HCT116 (cell line): ENCODE data around the gene SHH. TPM values are rescaled to one million over a fixed set of nuclear protein-coding genes. Genes with fewer than 3 reads are reported as not detected.

ENCODE experiments used
- ATAC-seq: fragments of 200-7000 bp; cut with Tn5 transposase; 2 replicates; pipeline ENCODE4 v1.9.1; 2020; ENCODE audit warnings: mild to moderate bottlenecking, moderate library complexity
- BruUV-seq: library from RNA; stranded (reverse); fragments of 400-500 nt; replicated peaks from 2 replicates; lab custom pipeline; 2021; lab: Mats Ljungman, UMichigan
- CTCF ChIA-PET: fragments of 300-600 bp; sonication (Branson Sonifier 250); formaldehyde crosslinking; loops from one replicate; lab custom pipeline; 2021; ENCODE audit warnings: antibody characterized with exemption; lab: Charles Lee
- POLR2A ChIA-PET: fragments of 300-600, 350-600 bp; sonication (Branson Sonifier 250); formaldehyde crosslinking; loops from one replicate; lab custom pipeline; 2021; ENCODE audit warnings: antibody characterized with exemption; lab: Charles Lee
- RAD21 ChIA-PET, 2 experiments: fragments of 300-600 bp; sonication (Branson Sonifier 250); formaldehyde crosslinking; loops; one replicate each; lab custom pipeline; 2023; ENCODE audit warnings: low total read pairs in 2 of 2; ENCODE audit not compliant: uncharacterized antibody in 2 of 2, unreplicated experiment in 2 of 2, low non-redundant PET in 1 of 2; lab: Charles Lee
- DNase-seq: peaks from one replicate; pipeline ENCODE4 v3.0.0-alpha.2; 2010; ENCODE audit warnings: low read depth, low spot score
- H2AFZ ChIP-seq: fragments of 200-600 bp; shearing (Covaris generic), sonication (generic); 2 replicates; pipeline ENCODE4 v1.6.1; 2017; ENCODE audit warnings: low read depth, mixed run types, mixed read lengths, antibody characterized with exemption, low read length; ENCODE audit not compliant: poor library complexity, severe bottlenecking
- H3K27ac ChIP-seq: 2 replicates; pipeline ENCODE4 v1.5.1; 2012; ENCODE audit warnings: low read depth, low read length
- H3K27me3 ChIP-seq: fragments of 200-600 bp; sonication (generic); 2 replicates; pipeline ENCODE4 v1.6.1; 2016; ENCODE audit warnings: mixed run types, low read length, mixed read lengths; ENCODE audit not compliant: insufficient read depth
- H3K36me3 ChIP-seq, 2 experiments: fragments of 200-500 bp in 1 of 2; fragments of 200-600 bp in 1 of 2; sonication (Bioruptor generic) in 1 of 2; sonication (generic) in 1 of 2; 2 replicates each; pipeline versions ENCODE4 v1.5.1 to v1.6.1; 2014 to 2016; ENCODE audit warnings: low read length in 2 of 2, inconsistent platforms in 1 of 2, mixed read lengths in 1 of 2, mixed run types in 1 of 2; ENCODE audit not compliant: insufficient read depth in 2 of 2, control insufficient read depth in 1 of 2
- H3K4me1 ChIP-seq, 2 experiments: fragments of 200-600 bp in 1 of 2; sonication (generic) in 1 of 2; 2 replicates each; pipeline versions ENCODE4 v1.5.1 to v1.6.1; 2012 to 2017; ENCODE audit warnings: low read length in 2 of 2, inconsistent platforms in 1 of 2, mild to moderate bottlenecking in 1 of 2, mixed read lengths in 1 of 2, mixed run types in 1 of 2, moderate library complexity in 1 of 2; ENCODE audit not compliant: insufficient read depth in 2 of 2, control insufficient read depth in 1 of 2
- H3K4me2 ChIP-seq: fragments of 200-600 bp; sonication (generic); 2 replicates; pipeline ENCODE4 v1.6.1; 2017; ENCODE audit warnings: mixed run types, low read length, mixed read lengths
- H3K4me3 ChIP-seq, 2 experiments: fragments of 200-600 bp in 1 of 2; sonication (generic) in 1 of 2; replicated peaks in 1 of 2; 2 replicates each; pipeline ENCODE4 v1.5.1; 2011 to 2016; ENCODE audit warnings: low read length in 2 of 2, control low read depth in 1 of 2, low read depth in 1 of 2, mild to moderate bottlenecking in 1 of 2, mixed read lengths in 1 of 2, mixed run types in 1 of 2
- H3K79me2 ChIP-seq: fragments of 200-600 bp; sonication (generic); 2 replicates; pipeline ENCODE4 v1.6.1; 2017; ENCODE audit warnings: mild to moderate bottlenecking, mixed run types, low read length, moderate library complexity, mixed read lengths; ENCODE audit not compliant: insufficient read depth
- H3K9ac ChIP-seq: fragments of 200-600 bp; sonication (generic); 2 replicates; pipeline ENCODE4 v1.6.1; 2016; ENCODE audit warnings: low read length, mixed read lengths
- H3K9me2 ChIP-seq: fragments of 200-600 bp; sonication (generic), shearing (Covaris generic); 2 replicates; pipeline ENCODE4 v1.6.1; 2017; ENCODE audit warnings: mixed run types, mild to moderate bottlenecking, moderate library complexity; ENCODE audit not compliant: insufficient read depth
- H3K9me3 ChIP-seq, 2 experiments: fragments of 200-500 bp in 1 of 2; fragments of 200-600 bp in 1 of 2; sonication (Bioruptor generic) in 1 of 2; sonication (generic) in 1 of 2; 2 replicates each; pipeline ENCODE4 v1.6.1; 2014 to 2017; ENCODE audit warnings: low read length in 2 of 2, mixed read lengths in 2 of 2, inconsistent platforms in 1 of 2, low read depth in 1 of 2, mild to moderate bottlenecking in 1 of 2, mixed run types in 1 of 2, moderate library complexity in 1 of 2; ENCODE audit not compliant: control insufficient read depth in 1 of 2, insufficient read depth in 1 of 2
- H4K20me1 ChIP-seq: fragments of 200-600 bp; sonication (generic), shearing (Covaris generic); 2 replicates; pipeline ENCODE4 v1.6.1; 2017; ENCODE audit warnings: mixed run types, mild to moderate bottlenecking, moderate library complexity; ENCODE audit not compliant: insufficient read depth
- ATF3 ChIP-seq: IDR thresholded peaks from 2 replicates; pipeline ENCODE4 v1.6.1; 2012
- CBX3 ChIP-seq: IDR thresholded peaks from 2 replicates; pipeline ENCODE4 v1.6.1; 2012; ENCODE audit warnings: low read depth
- CEBPB ChIP-seq: IDR thresholded peaks from 2 replicates; pipeline ENCODE4 v1.6.1; 2012; ENCODE audit warnings: low read depth
- CTCF ChIP-seq, 3 experiments: fragments of 200-600 bp in 1 of 3; sonication (generic) in 1 of 3; IDR thresholded peaks in 2 of 3; conservative IDR thresholded peaks in 1 of 3; 2 replicates each; pipeline ENCODE4 v1.5.1; 2012 to 2017; ENCODE audit warnings: low read depth in 2 of 3, low read length in 2 of 3, antibody characterized with exemption in 1 of 3, borderline replicate concordance in 1 of 3, control low read depth in 1 of 3, mild to moderate bottlenecking in 1 of 3, mixed read lengths in 1 of 3, mixed run types in 1 of 3, moderate library complexity in 1 of 3; ENCODE audit not compliant: insufficient read depth in 1 of 3
- EGR1 ChIP-seq: IDR thresholded peaks from 2 replicates; pipeline ENCODE4 v1.6.1; 2012; ENCODE audit warnings: low read depth
- EZH2 ChIP-seq: fragments of 200-600 bp; sonication (generic); IDR thresholded peaks from 2 replicates; pipeline ENCODE4 v1.6.1; 2017; ENCODE audit warnings: antibody characterized with exemption, mixed run types
- FOSL1 ChIP-seq: IDR thresholded peaks from 2 replicates; pipeline ENCODE4 v1.6.1; 2012; ENCODE audit warnings: low read depth
- JUND ChIP-seq: IDR thresholded peaks from 2 replicates; pipeline ENCODE4 v1.6.1; 2012
- MAX ChIP-seq: IDR thresholded peaks from 2 replicates; pipeline ENCODE4 v1.6.1; 2012
- POLR2AphosphoS5 ChIP-seq: IDR thresholded peaks from 2 replicates; pipeline ENCODE4 v1.6.1; 2011; ENCODE audit warnings: mild to moderate bottlenecking, low read depth, low read length, moderate library complexity
- RAD21 ChIP-seq: IDR thresholded peaks from 2 replicates; pipeline ENCODE4 v1.6.1; 2012; ENCODE audit warnings: low read depth, mild to moderate bottlenecking
- REST ChIP-seq: IDR thresholded peaks from 2 replicates; pipeline ENCODE4 v1.6.1; 2012; ENCODE audit warnings: low read depth
- SRF ChIP-seq: IDR thresholded peaks from 2 replicates; pipeline ENCODE4 v1.6.1; 2012; ENCODE audit warnings: low read depth
- TCF7L2 ChIP-seq: IDR thresholded peaks from 2 replicates; pipeline ENCODE4 v1.7.0; 2011; ENCODE audit warnings: borderline replicate concordance, inconsistent platforms; ENCODE audit not compliant: insufficient read depth, insufficient read length; ENCODE audit errors: extremely low read depth
- YY1 ChIP-seq: IDR thresholded peaks from 2 replicates; pipeline ENCODE4 v1.6.1; 2011; ENCODE audit warnings: low read length, low read depth, moderate library complexity, mild to moderate bottlenecking; ENCODE audit not compliant: insufficient replicate concordance; ENCODE audit errors: extremely low read depth
- ZBTB33 ChIP-seq: IDR thresholded peaks from 2 replicates; pipeline ENCODE4 v1.6.1; 2011; ENCODE audit warnings: mild to moderate bottlenecking, low read length, moderate library complexity; ENCODE audit not compliant: insufficient replicate concordance; ENCODE audit errors: extremely low read depth
- ZFX ChIP-seq: fragments of 450-650 bp; IDR thresholded peaks from 2 replicates; pipeline ENCODE4 v1.6.1; 2017
- ZNF274 ChIP-seq: fragments of 200-500 bp; sonication (Bioruptor generic); IDR thresholded peaks from 2 replicates; pipeline ENCODE4 v1.6.1; 2014; ENCODE audit warnings: mild to moderate bottlenecking, low read depth, low read length, inconsistent platforms
- intact Hi-C: fragments of 100-400 bp; cut with micrococcal nuclease; formaldehyde crosslinking; loops from 2 replicates; pipeline ENCODE4 v1.10.0; 2022
- total RNA-seq: library from RNA; stranded (reverse); gene quantifications from one replicate; pipeline ENCODE4 v1.2.1, GENCODE V29; 2021; ENCODE audit not compliant: unreplicated experiment

Gene SHH
- total RNA-seq, 1 experiment from 2014 or later, result 0.32 TPM

- DNase-seq, result no peak
- H3K27me3 ChIP-seq, result peaks cover 24% of the 10 kb centered on the region
- no peak for TF ChIP-seq EGR1
- TF ChIP-seq FOSL1, result no peak
- no peak for TF ChIP-seq RAD21
- TF ChIP-seq REST, result no peak
- TF ChIP-seq ZFX, result no peak
- TF ChIP-seq CBX3, result no peak
- TF ChIP-seq YY1, result no peak
- no peak for TF ChIP-seq SRF
- no peak for TF ChIP-seq JUND
- TF ChIP-seq MAX, result no peak
- TF ChIP-seq ZBTB33, result no peak
- TF ChIP-seq POLR2AphosphoS5, result no peak
- TF ChIP-seq ZNF274, result no peak
- TF ChIP-seq CTCF (IDR thresholded peaks at IDR 0.05 in 2 of 3, conservative IDR thresholded peaks at IDR 0.05 in 1 of 3; ENCODE audit: borderline replicate concordance in 1 of 3, insufficient read depth in 1 of 3, low read depth in 2 of 3, low read length in 2 of 3), result no peak
- no peak for TF ChIP-seq EZH2
- no peak for TF ChIP-seq TCF7L2
- no peak for TF ChIP-seq ATF3
- no peak for TF ChIP-seq CEBPB
- TF ChIP-seq, all 23 proteins: peak for 0
- BruUV-seq, result no TSS peak
- Histone ChIP-seq H2AFZ (no peak overlapping the region), H3K79me2 (no peaks in the 10 kb centered on the region), H4K20me1 (no peaks in the 10 kb centered on the region), H3K4me1 (peaks cover 9 to 26% of the 10 kb centered on the region in 2 experiments; a peak in 2 of 4 replicates), H3K36me3 (no peaks in the 10 kb centered on the region), H3K4me2 (no peak overlapping the region), H3K27ac (no peak overlapping the region), H3K9ac (no peak overlapping the region), H3K9me2 (no peaks in the 10 kb centered on the region), H3K9me3 (no peaks in the 10 kb centered on the region), H3K4me3 (no peak overlapping the region)
- ChIA-PET POLR2A (no interaction called here), CTCF (no interaction called here), RAD21 (no interaction called here)
- intact Hi-C loops, result no loop called here
- peak; percentile 45; the same call in 1 of the 2 replicates for ATAC-seq
These were observed 48.7 kb upstream of the SHH start for GRCh38 chr7:155860840-155861479.
